Measurements from ENCODE around the gene MYLK. TPM values are rescaled to one million over a fixed set of nuclear protein-coding genes. Genes with fewer than 3 reads are reported as not detected.

MYLK gene
- polyA plus RNA-seq, 3 donors = 0.35 to 1.3 (median 0.51) TPM

DNA sequence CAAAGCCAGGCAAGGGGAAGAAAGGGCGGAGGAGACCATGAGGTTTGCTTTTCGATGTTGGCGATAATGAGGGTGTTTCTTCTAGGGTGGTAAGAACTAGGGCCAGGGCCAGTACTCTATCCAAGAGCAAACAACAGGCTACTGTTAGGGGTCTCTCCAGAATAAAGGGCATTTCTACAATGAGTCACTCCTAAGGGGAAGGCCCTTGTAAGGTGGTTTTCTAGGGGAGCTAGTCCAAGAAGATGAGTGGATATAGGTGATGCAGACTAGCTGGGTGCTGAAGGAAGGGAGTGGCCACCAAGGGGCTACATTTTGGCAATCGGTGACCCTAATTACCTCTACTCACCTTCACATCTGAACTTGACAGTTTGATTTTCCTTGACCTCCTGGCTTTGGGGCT is 150.8 kb downstream of the MYLK start:
- Histone ChIP-seq H3K79me2 (ENCODE audit: insufficient read depth, low read length) (no peaks in the 10 kb centered on the region), H4K20me1 (ENCODE audit: insufficient read depth, low read length) (no peaks in the 10 kb centered on the region), H3K9me3 (replicated peaks in 1 of 2; ENCODE audit: control insufficient read depth in 1 of 2, insufficient read depth in 1 of 2, low read length in 2 of 2) (no peaks in the 10 kb centered on the region), H2AFZ (ENCODE audit: insufficient read depth, low read depth, low read length, poor library complexity, severe bottlenecking) (no peak overlapping the region), H3K9ac (ENCODE audit: insufficient read depth, low read length, poor library complexity, severe bottlenecking) (no peak overlapping the region), H3K4me1 (ENCODE audit: control insufficient read depth in 1 of 2, insufficient read depth in 2 of 2, low read length in 2 of 2) (no peaks in the 10 kb centered on the region), H3K4me3 (replicated peaks in 1 of 3; ENCODE audit: low read depth in 2 of 3, low read length in 3 of 3) (no peak overlapping the region), H3K36me3 (replicated peaks in 1 of 2; ENCODE audit: control insufficient read depth in 1 of 2, insufficient read depth in 2 of 2, low read length in 2 of 2) (no peaks in the 10 kb centered on the region), H3K4me2 (replicated peaks; ENCODE audit: extremely low read depth, low read length, poor library complexity, severe bottlenecking) (no peak overlapping the region), H3K27me3 (ENCODE audit: control insufficient read depth in 2 of 2, insufficient read depth in 2 of 2, low read length in 2 of 2) (no peaks in the 10 kb centered on the region), H3K27ac (ENCODE audit: low read depth in 1 of 2, low read length in 2 of 2) (no peak overlapping the region)
- intact Hi-C loops (cut with micrococcal nuclease) = no loop called here
- TF ChIP-seq, protein P1, sequence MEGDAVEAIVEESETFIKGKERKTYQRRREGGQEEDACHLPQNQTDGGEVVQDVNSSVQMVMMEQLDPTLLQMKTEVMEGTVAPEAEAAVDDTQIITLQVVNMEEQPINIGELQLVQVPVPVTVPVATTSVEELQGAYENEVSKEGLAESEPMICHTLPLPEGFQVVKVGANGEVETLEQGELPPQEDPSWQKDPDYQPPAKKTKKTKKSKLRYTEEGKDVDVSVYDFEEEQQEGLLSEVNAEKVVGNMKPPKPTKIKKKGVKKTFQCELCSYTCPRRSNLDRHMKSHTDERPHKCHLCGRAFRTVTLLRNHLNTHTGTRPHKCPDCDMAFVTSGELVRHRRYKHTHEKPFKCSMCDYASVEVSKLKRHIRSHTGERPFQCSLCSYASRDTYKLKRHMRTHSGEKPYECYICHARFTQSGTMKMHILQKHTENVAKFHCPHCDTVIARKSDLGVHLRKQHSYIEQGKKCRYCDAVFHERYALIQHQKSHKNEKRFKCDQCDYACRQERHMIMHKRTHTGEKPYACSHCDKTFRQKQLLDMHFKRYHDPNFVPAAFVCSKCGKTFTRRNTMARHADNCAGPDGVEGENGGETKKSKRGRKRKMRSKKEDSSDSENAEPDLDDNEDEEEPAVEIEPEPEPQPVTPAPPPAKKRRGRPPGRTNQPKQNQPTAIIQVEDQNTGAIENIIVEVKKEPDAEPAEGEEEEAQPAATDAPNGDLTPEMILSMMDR (IDR thresholded peaks at IDR 0.05) = no peak
- peaks cover 0 to 3% (median 3%) of the 10 kb centered on the region in 3 donors for H3K27me3 Mint-ChIP-seq (ENCODE audit: low read depth in 3 of 3)
- DNase-seq = no peak
- H3K4me1 Mint-ChIP-seq = no peaks in the 10 kb centered on the region
- H3K4me3 Mint-ChIP-seq = no peak overlapping the region
- no peak overlapping the region for H3K27ac Mint-ChIP-seq
- WGBS (ENCODE audit: insufficient coverage) = 100% methylated on average over 1 of the region's 4 CpGs
- H3K36me3 Mint-ChIP-seq = no peaks in the 10 kb centered on the region
- no peaks in the 10 kb centered on the region for H3K9me3 Mint-ChIP-seq

DNA sequence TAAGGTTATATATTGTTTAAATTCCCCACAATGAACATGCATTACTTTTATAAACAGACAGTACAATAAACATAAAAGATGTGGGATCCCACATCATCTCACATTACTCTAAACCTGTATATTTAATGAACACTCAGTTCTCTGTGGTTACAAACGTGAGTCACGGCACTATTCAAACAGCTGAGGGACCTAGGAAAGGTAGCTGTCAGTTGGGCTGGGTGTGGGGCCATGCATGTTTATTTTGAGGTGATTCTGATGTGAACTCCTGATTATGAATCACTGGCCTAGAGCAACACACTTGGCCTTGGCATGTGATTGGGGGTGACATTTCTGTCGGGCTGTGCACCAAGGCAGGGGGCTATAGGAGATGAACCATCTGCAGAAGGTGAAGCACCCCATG is 151.7 kb downstream of the MYLK start:
- H3K4me3 Mint-ChIP-seq = no peak overlapping the region
- Histone ChIP-seq H4K20me1 (ENCODE audit: insufficient read depth, low read length) (no peaks in the 10 kb centered on the region), H3K9me3 (replicated peaks in 1 of 2; ENCODE audit: control insufficient read depth in 1 of 2, insufficient read depth in 1 of 2, low read length in 2 of 2) (no peaks in the 10 kb centered on the region), H3K79me2 (ENCODE audit: insufficient read depth, low read length) (no peaks in the 10 kb centered on the region), H3K4me2 (replicated peaks; ENCODE audit: extremely low read depth, low read length, poor library complexity, severe bottlenecking) (no peak overlapping the region), H3K27ac (ENCODE audit: low read depth in 1 of 2, low read length in 2 of 2) (no peak overlapping the region), H3K27me3 (ENCODE audit: control insufficient read depth in 2 of 2, insufficient read depth in 2 of 2, low read length in 2 of 2) (no peaks in the 10 kb centered on the region), H3K9ac (ENCODE audit: insufficient read depth, low read length, poor library complexity, severe bottlenecking) (no peak overlapping the region), H2AFZ (ENCODE audit: insufficient read depth, low read depth, low read length, poor library complexity, severe bottlenecking) (no peak overlapping the region), H3K36me3 (replicated peaks in 1 of 2; ENCODE audit: control insufficient read depth in 1 of 2, insufficient read depth in 2 of 2, low read length in 2 of 2) (no peaks in the 10 kb centered on the region), H3K4me1 (ENCODE audit: control insufficient read depth in 1 of 2, insufficient read depth in 2 of 2, low read length in 2 of 2) (no peaks in the 10 kb centered on the region), H3K4me3 (replicated peaks in 1 of 3; ENCODE audit: low read depth in 2 of 3, low read length in 3 of 3) (no peak overlapping the region)
- no peaks in the 10 kb centered on the region for H3K4me1 Mint-ChIP-seq
- DNase-seq = no peak
- 100% methylated on average over 1 of the region's 3 CpGs for WGBS (ENCODE audit: insufficient coverage)
- H3K9me3 Mint-ChIP-seq = no peaks in the 10 kb centered on the region
- H3K27ac Mint-ChIP-seq = no peak overlapping the region
- TF ChIP-seq, protein P1 (IDR thresholded peaks at IDR 0.05) = no peak
- no peaks in the 10 kb centered on the region for H3K36me3 Mint-ChIP-seq
- intact Hi-C loops (cut with micrococcal nuclease) = no loop called here
- peaks cover under 1 to 3% (median 3%) of the 10 kb centered on the region in 3 donors for H3K27me3 Mint-ChIP-seq (ENCODE audit: low read depth in 3 of 3)

All from CD14-positive monocyte (primary cell).